Kidney epithelial cell (primary cell): ENCODE data around the gene ITIH5. TPM values are rescaled to one million over a fixed set of nuclear protein-coding genes. Genes with fewer than 3 reads are reported as not detected.

Experiments
- DNase-seq: peaks from one replicate; pipeline ENCODE4 v3.0.0-alpha.2; 2010; ENCODE audit warnings: low read depth
- H3K27me3 ChIP-seq: 2 replicates; pipeline ENCODE4 v1.6.0; 2011; ENCODE audit warnings: low read length; ENCODE audit not compliant: control insufficient read depth, insufficient read depth
- H3K36me3 ChIP-seq: 2 replicates; pipeline ENCODE4 v1.5.1; 2011; ENCODE audit warnings: low read length; ENCODE audit not compliant: control insufficient read depth, insufficient read depth
- H3K4me3 ChIP-seq: 2 replicates; pipeline ENCODE4 v1.5.1; 2011; ENCODE audit warnings: low read depth, mild to moderate bottlenecking, control low read depth, low read length
- total RNA-seq: library from RNA; depleted of rRNA; stranded (reverse); fragments of >200 nt; gene quantifications from 2 replicates; pipeline ENCODE4 v1.2.3, GENCODE V29; 2015
- TF ChIP-seq, protein P1 (sequence below): IDR thresholded peaks from 2 replicates; pipeline ENCODE4 v1.5.1; 2011; ENCODE audit warnings: mild to moderate bottlenecking, moderate library complexity, low read length, control low read depth, inconsistent platforms; ENCODE audit not compliant: insufficient read depth, poor library complexity, severe bottlenecking

ITIH5 gene
- total RNA-seq, 1 donor from 2014 or later, result 1.5 TPM

DNA sequence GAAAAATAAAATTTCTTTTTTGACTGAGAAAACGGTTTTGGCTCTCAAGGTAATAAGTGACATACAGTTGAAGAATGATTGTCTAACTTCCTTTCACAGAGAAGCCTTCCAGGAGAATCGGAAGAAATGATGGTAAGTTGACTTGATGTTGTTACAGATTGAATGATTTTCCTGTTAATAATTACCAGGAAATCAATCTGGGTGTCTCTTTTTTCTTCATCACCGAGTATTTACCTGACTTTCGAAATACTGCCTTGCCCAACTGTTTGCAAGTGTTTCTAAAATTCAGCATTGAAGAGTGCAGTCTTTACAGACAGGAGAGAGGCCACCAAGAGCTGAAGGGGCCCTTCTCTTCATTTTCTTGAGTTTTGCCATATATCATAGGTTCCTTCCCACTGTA is 40.3 kb upstream of the ITIH5 start:
- no peaks in the 10 kb centered on the region for H3K27me3 ChIP-seq
- TF ChIP-seq, protein P1, sequence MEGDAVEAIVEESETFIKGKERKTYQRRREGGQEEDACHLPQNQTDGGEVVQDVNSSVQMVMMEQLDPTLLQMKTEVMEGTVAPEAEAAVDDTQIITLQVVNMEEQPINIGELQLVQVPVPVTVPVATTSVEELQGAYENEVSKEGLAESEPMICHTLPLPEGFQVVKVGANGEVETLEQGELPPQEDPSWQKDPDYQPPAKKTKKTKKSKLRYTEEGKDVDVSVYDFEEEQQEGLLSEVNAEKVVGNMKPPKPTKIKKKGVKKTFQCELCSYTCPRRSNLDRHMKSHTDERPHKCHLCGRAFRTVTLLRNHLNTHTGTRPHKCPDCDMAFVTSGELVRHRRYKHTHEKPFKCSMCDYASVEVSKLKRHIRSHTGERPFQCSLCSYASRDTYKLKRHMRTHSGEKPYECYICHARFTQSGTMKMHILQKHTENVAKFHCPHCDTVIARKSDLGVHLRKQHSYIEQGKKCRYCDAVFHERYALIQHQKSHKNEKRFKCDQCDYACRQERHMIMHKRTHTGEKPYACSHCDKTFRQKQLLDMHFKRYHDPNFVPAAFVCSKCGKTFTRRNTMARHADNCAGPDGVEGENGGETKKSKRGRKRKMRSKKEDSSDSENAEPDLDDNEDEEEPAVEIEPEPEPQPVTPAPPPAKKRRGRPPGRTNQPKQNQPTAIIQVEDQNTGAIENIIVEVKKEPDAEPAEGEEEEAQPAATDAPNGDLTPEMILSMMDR, result no peak
- H3K36me3 ChIP-seq, result no peaks in the 10 kb centered on the region
- H3K4me3 ChIP-seq, result no peak overlapping the region
- no peak for DNase-seq

DNA sequence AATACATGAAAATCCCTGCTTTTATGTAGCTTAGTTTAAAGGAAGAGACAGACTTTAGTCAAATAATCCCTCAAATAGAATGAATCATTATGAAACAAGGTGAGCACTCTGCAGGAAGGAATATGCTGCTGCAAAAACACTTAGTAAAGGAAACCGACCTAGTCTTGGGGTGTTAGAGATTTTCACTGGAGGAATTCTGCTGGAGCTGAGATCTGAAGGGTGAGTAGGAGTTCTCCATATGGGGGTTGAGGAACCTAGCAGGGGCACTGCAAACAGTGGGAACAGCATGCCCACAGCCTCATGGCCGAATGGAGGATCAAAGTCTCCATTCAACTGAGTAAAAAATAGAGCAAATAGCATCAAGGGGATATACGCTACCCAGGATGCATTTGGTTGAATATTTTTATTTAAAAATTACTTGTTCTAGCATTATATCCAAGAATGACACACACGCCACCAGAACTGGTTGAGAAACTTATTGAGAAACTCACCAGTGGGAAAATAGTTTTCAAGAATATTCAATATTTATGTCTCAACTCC is 39.8 kb upstream of the ITIH5 start:
- TF ChIP-seq, protein P1, result no peak
- Histone ChIP-seq H3K4me3 (no peak overlapping the region), H3K27me3 (no peaks in the 10 kb centered on the region), H3K36me3 (no peaks in the 10 kb centered on the region)
- no peak for DNase-seq

DNA sequence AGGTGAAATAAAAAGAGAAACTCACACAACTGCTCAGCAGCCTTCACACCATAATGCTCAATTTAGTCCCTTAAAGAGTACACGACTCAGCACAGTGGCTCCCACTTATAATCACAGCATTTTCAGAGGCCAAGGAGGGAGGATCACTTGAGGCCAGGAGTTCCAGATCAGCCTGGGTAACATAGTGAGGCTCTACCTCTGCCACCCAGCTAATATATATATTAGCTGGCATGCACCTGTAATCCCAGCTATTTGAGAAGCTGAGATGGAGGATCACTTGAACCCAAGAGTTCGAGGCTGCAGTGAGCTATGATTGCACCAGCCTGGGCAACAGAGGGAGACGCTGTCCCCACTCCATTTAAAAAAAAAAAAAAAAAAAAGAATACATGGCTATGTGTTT is 38.6 kb upstream of the ITIH5 start:
- no peak for DNase-seq
- Histone ChIP-seq H3K27me3 (no peaks in the 10 kb centered on the region), H3K4me3 (no peak overlapping the region), H3K36me3 (no peaks in the 10 kb centered on the region)
- TF ChIP-seq, protein P1, result no peak

DNA sequence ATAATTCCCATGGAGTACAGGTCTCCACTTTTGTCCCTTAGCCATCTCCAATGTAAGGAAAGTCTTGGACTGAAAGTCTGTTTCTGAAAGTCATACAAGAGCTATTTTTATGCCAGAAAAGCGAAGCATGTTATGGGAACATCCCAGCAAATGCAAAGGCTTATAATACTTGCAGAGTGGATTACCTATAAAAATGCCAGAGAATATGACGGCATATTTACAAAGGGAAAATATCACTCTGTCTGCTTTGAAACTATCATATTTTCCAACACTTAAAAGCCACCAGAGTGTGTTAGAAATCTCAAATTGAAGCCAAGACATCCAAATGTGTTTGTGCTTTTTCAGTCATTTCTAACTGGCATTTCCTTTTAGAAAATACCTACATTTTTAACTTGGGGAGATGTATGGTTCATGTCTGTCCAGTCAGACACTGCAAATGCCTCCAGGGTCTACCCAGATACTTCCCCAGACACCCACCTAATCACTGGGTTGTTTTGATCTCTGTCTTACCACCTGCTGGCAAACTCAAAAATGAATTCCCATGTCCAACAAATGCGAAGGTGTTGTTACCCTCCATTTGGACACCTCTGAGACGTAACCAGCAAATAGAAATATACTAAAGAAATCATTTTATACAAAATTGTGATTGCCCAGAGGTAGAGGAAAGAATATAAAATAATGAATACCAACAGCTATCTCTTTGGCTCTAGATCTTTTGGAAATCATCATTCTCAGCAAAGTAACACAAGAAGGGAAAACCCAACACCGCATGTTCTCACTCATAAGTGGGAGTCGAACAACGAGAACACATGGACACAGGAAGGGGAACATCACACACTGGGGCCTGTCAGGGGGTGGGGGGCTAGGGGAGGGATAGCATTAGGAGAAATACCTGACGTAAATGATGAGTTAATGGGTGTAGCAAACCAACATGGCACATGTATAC is 37.6 kb upstream of the ITIH5 start:
- TF ChIP-seq, protein P1, result no peak
- no peaks in the 10 kb centered on the region for H3K27me3 ChIP-seq
- no peaks in the 10 kb centered on the region for H3K36me3 ChIP-seq
- DNase-seq, result no peak
- no peak overlapping the region for H3K4me3 ChIP-seq

DNA sequence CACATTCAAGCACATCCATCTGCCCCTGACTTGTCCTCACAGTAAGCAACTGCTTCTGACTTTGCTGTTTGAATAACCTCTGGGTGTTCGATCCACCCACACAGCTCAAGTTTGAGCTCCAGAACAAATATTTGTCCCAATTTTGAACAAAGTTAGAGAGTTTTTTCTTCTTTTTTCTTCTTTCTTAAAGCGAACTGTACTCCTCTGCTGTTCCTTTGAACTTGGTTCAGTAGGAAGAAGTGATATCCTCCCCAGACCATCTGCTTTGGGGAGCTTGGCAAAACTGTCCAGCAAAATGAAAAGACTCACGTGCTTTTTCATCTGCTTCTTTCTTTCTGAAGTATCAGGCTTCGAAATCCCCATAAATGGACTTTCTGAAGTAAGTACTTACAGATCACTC is 36.4 kb upstream of the ITIH5 start, which contains the start of gene ITIH2:
Gene ITIH2, plus strand, starts transcription at position 177 of the 400 bp plus-strand sequence. Its CDS starts 119 bp downstream, at position 296.
- Histone ChIP-seq H3K36me3 (no peaks in the 10 kb centered on the region), H3K27me3 (no peaks in the 10 kb centered on the region), H3K4me3 (no peak within 1 kb of the TSS)
- DNase-seq, result no peak
- TF ChIP-seq, protein P1, result no peak
